ENCODE results near the gene TFAP2A.

The TFAP2A gene

GRCh38 chr6:10399451-10399850, 15.4 kb downstream of the TFAP2A start:
- DNase-seq (ENCODE audit: low read depth, low spot score), result no peak

- DNase-seq (ENCODE audit: low read depth, low spot score), result no peak
Observed at GRCh38 chr6:10398446-10399218, 16.2 kb downstream of the TFAP2A start.

GRCh38 chr6:10397756-10398445, 17.0 kb downstream of the TFAP2A start:
- no peak for DNase-seq (ENCODE audit: low read depth, low spot score)

- no peak for DNase-seq (ENCODE audit: low read depth, low spot score)
Observed at GRCh38 chr6:10396785-10397184, 18.1 kb downstream of the TFAP2A start.

GRCh38 chr6:10395704-10396546, 18.9 kb downstream of the TFAP2A start:
- DNase-seq (ENCODE audit: low read depth, low spot score), result no peak

- no peak for DNase-seq (ENCODE audit: low read depth, low spot score)
Observed at GRCh38 chr6:10395171-10395703, 19.6 kb downstream of the TFAP2A start.

GRCh38 chr6:10393544-10394225, 21.2 kb downstream of the TFAP2A start:
- DNase-seq (ENCODE audit: low read depth, low spot score), result no peak

GRCh38 chr6:10391799-10392198, 23.1 kb downstream of the TFAP2A start:
- no peak for DNase-seq (ENCODE audit: low read depth, low spot score)

GRCh38 chr6:10391299-10391630, 23.6 kb downstream of the TFAP2A start:
- DNase-seq (ENCODE audit: low read depth, low spot score), result no peak

GRCh38 chr6:10390495-10391298, 24.2 kb downstream of the TFAP2A start:
- no peak for DNase-seq (ENCODE audit: low read depth, low spot score)

GRCh38 chr6:10389739-10390494, 25.0 kb downstream of the TFAP2A start:
- DNase-seq (ENCODE audit: low read depth, low spot score), result no peak

- no peak for DNase-seq (ENCODE audit: low read depth, low spot score)
Observed at GRCh38 chr6:10386756-10387654, 27.9 kb downstream of the TFAP2A start.

- DNase-seq (ENCODE audit: low read depth, low spot score), result no peak
Observed at GRCh38 chr6:10386220-10386619, 28.7 kb downstream of the TFAP2A start.

GRCh38 chr6:10385524-10386132, 29.2 kb downstream of the TFAP2A start:
- DNase-seq (ENCODE audit: low read depth, low spot score), result no peak

GRCh38 chr6:10384610-10385523, 30.0 kb downstream of the TFAP2A start:
- no peak for DNase-seq (ENCODE audit: low read depth, low spot score)

GRCh38 chr6:10384091-10384609, 30.7 kb downstream of the TFAP2A start:
- no peak for DNase-seq (ENCODE audit: low read depth, low spot score)

Data from activated CD4-positive, CD25-positive, alpha-beta regulatory T cell treated with anti-CD3 and anti-CD28 coated beads, Interleukin-2, amount 50 U/mL, for 16 hours (primary cell).